Left lung (tissue), 10 donors: ENCODE results near the gene MYH10. TPM values are rescaled to one million over a fixed set of nuclear protein-coding genes. Genes with fewer than 3 reads are reported as not detected.
A peak's percentile ranks its signal among the peaks of the same experiment; 100 is the strongest.

Experiments used
- ATAC-seq: fragments of 200-7000 bp; cut with Tn5 transposase; one replicate; pipeline ENCODE4 v1.9.1; 2020; ENCODE audit warnings: moderate library complexity
- DNase-seq, 4 donors: peaks; one replicate each; pipeline ENCODE4 v3.0.0-alpha.2; 2013 to 2020
- H3K27ac ChIP-seq, 2 donors: fragments of 200-600 bp; sonication (generic) in 1 of 2; one replicate each; pipeline versions ENCODE4 v1.5.0 to v1.8.0; 2020 to 2021
- H3K27me3 ChIP-seq, 2 donors: fragments of 200-600 bp; sonication (generic) in 1 of 2; one replicate each; pipeline versions ENCODE4 v1.5.0 to v1.8.0; 2020 to 2021
- H3K36me3 ChIP-seq, 2 donors: fragments of 200-600 bp; sonication (generic) in 1 of 2; one replicate each; pipeline versions ENCODE4 v1.5.0 to v1.8.0; 2020 to 2021
- H3K4me1 ChIP-seq, 2 donors: fragments of 200-600 bp; one replicate each; pipeline ENCODE4 v1.8.0; 2021
- H3K4me3 ChIP-seq, 2 donors: fragments of 200-600 bp; sonication (generic) in 1 of 2; one replicate each; pipeline versions ENCODE4 v1.5.0 to v1.8.0; 2020 to 2021; ENCODE audit warnings: mild to moderate bottlenecking in 1 of 2
- H3K9me3 ChIP-seq, 2 donors: fragments of 200-600 bp; sonication (generic) in 1 of 2; one replicate each; pipeline versions ENCODE4 v1.5.0 to v1.8.0; 2020 to 2021
- intact Hi-C, 2 donors: fragments of 100-400 bp; cut with DNase I; formaldehyde crosslinking; loops; one replicate each; pipeline versions ENCODE4 v1.11.2 to v1.14.2; 2022
- polyA plus RNA-seq, 6 donors: library from polyadenylated mRNA; unstranded; fragments of 120-200 nt; gene quantifications; one replicate each; pipeline ENCODE4 v1.2.1, GENCODE V29; 2013; ENCODE audit not compliant: insufficient read length in 6 of 6
- total RNA-seq, 2 donors: library from RNA; stranded (reverse); fragmentation: NEBNext Ultra II Directional; extraction: Animal tissue kit (Norgen Biotek cat#: 25700); gene quantifications; one replicate each; pipeline ENCODE4 v1.2.1, GENCODE V29; 2021
- TF ChIP-seq, protein P1 (sequence below), 2 donors: fragments of 200-600 bp; sonication (generic) in 1 of 2; IDR thresholded peaks; one replicate each; pipeline versions ENCODE4 v1.5.0 to v1.8.0; 2021; ENCODE audit warnings: antibody characterized with exemption in 2 of 2
- donor health status: DM: no; HTN: yes; CAD: no.
- donor health status: DM: no; HTN: no; CAD: no.

MYH10 gene
- total and polyA plus RNA-seq, 8 donors, result 70.9 to 196 (median 151) TPM

DNA sequence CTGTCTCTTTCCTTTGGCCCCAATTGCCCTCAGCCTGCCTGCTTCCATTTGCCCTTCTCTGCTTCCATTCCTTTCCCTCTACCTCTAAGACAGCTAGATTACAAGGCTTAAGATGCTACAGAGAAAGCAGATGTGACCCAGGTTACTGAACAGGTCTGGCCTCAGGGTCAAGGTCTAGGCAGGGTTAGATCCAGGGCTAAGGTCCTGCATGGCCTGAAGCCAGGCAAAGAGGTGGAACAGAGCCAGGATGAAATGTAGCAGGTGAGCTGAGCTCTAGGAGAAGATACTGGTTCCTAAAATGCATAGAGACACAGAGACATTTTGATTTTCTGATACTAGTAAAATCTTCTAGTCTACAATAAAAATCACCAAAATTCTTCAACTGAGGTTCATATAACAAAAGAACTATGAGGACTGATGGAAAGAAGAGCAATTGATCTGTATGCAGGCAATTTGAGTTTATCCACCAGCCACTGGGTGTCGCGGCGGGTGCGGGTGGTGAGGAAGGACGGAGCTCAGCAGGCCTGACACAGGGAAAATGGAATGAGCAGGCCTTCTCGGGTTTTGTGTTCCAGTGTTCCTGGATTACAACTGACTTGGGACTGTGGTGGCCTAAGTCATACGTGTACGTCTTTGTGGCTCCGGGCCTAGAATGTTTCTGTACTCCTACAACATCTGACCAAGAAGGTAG, 95.9 kb downstream of the MYH10 start:
- Histone ChIP-seq H3K9me3 (no peaks in the 10 kb centered on the region), H3K36me3 (no peaks in the 10 kb centered on the region), H3K27ac (no peak overlapping the region), H3K4me3 (no peak overlapping the region), H3K4me1 (no peaks in the 10 kb centered on the region), H3K27me3 (no peaks in the 10 kb centered on the region)
- DNase-seq (no peak), ATAC-seq (no peak)
- TF ChIP-seq, protein P1, sequence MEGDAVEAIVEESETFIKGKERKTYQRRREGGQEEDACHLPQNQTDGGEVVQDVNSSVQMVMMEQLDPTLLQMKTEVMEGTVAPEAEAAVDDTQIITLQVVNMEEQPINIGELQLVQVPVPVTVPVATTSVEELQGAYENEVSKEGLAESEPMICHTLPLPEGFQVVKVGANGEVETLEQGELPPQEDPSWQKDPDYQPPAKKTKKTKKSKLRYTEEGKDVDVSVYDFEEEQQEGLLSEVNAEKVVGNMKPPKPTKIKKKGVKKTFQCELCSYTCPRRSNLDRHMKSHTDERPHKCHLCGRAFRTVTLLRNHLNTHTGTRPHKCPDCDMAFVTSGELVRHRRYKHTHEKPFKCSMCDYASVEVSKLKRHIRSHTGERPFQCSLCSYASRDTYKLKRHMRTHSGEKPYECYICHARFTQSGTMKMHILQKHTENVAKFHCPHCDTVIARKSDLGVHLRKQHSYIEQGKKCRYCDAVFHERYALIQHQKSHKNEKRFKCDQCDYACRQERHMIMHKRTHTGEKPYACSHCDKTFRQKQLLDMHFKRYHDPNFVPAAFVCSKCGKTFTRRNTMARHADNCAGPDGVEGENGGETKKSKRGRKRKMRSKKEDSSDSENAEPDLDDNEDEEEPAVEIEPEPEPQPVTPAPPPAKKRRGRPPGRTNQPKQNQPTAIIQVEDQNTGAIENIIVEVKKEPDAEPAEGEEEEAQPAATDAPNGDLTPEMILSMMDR (IDR thresholded peaks at IDR 0.05), result no peak
- intact Hi-C loops, result no loop called here

DNA sequence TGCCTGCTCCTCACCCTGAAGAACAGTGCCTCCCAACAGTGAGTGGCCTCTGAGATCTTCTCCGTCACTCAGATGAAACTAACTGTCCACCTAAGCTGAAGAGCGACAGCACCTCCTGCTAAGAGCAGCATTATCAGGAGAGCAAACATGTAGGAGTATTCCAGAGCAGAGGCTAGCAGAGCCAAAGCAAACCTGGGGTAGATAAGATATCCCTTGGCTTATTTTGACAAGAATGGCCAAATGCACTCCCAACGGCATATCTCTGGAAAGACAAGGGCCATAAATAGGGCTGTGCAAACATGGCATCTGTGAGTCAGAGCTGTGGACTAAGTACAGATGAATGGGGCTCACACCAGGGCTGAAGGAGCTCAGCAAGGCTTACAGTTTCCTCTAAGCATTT, 98.5 kb downstream of the MYH10 start:
- intact Hi-C loops, result no loop called here
- Histone ChIP-seq H3K27ac (no peak overlapping the region), H3K27me3 (no peaks in the 10 kb centered on the region), H3K36me3 (no peaks in the 10 kb centered on the region), H3K9me3 (no peaks in the 10 kb centered on the region), H3K4me1 (no peaks in the 10 kb centered on the region), H3K4me3 (no peak overlapping the region)
- DNase-seq, result no peak
- ATAC-seq, result peak; percentile 87
- TF ChIP-seq, protein P1 (IDR thresholded peaks at IDR 0.05), result no peak

DNA sequence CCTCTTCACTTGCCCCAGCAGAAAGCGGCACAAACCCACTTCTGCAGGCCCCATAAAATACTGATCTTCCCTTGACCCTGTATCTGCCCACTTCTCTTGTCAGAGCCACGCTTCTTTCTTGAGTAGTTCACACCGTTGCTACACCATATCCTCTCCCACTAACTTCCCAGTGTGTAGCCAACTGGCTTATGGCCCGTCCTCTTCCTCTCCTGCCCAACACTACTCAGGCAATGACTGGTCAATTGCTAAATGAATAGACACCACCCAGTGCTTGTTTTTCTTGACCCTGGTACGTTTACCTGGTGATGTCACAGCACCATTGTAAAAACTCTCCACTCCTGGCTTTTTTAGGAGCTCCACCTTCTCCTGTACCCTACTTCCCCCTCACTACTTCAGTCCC, 107.9 kb downstream of the MYH10 start:
- H3K4me1 ChIP-seq, result no peaks in the 10 kb centered on the region
- ATAC-seq, result no peak
- no peaks in the 10 kb centered on the region for H3K27me3 ChIP-seq
- TF ChIP-seq, protein P1 (IDR thresholded peaks at IDR 0.05), result no peak
- H3K9me3 ChIP-seq, result no peaks in the 10 kb centered on the region
- peaks cover 0 to 4% of the 10 kb centered on the region in 2 donors for H3K36me3 ChIP-seq
- intact Hi-C loops, result no loop called here
- no peak overlapping the region for H3K27ac ChIP-seq
- H3K4me3 ChIP-seq, result no peak overlapping the region
- no peak for DNase-seq

DNA sequence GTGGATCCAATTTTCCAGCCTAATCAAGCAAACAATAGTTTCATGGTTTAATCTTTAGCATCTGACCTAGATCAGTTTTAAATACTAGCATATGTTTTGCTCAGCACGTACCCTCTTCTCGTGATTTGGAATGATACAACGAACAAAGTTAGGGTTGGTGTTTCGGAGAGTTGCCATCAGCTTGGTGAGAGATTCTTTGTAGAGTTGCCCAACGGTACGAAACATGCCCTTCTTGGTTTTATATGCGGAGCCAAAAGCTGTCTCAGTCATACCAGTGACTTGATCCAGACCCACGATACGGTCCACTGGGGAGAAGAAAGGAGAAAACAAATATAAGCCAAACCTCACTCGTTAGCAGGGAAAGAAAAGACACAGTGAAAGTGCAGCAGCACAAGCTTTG, 109.5 kb downstream of the MYH10 start:
- intact Hi-C loops, result no loop called here
- no peaks in the 10 kb centered on the region for H3K9me3 ChIP-seq
- TF ChIP-seq, protein P1 (IDR thresholded peaks at IDR 0.05), result no peak
- H3K27me3 ChIP-seq, result no peaks in the 10 kb centered on the region
- H3K27ac ChIP-seq, result no peak overlapping the region
- DNase-seq (no peak), ATAC-seq (no peak)
- no peak overlapping the region for H3K4me3 ChIP-seq
- H3K36me3 ChIP-seq, result peaks cover 0 to 8% of the 10 kb centered on the region in 2 donors
- no peaks in the 10 kb centered on the region for H3K4me1 ChIP-seq

DNA sequence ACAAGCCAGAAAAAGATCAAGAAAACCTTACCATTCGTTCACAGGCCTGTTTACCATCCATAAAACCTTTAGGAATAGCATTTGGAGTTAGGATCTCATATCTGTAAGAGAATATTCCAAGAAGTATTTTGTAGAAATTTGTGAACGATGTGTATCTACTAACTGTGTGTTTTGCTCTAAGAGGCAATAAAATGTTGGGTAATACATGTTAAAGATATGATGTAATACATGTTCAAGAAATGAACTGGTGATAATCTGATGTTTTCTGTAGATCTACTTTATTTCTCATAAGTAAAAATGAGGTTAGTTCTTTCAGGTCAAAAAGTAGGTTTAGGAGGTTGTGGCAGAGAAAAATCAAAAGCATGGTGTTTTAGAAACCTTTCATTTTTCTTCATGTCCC, 111.7 kb downstream of the MYH10 start:
- no peak overlapping the region for H3K4me3 ChIP-seq
- no peaks in the 10 kb centered on the region for H3K27me3 ChIP-seq
- no peaks in the 10 kb centered on the region for H3K4me1 ChIP-seq
- peaks cover 0 to 13% of the 10 kb centered on the region in 2 donors for H3K36me3 ChIP-seq
- no peaks in the 10 kb centered on the region for H3K9me3 ChIP-seq
- TF ChIP-seq, protein P1 (IDR thresholded peaks at IDR 0.05), result no peak
- no peak for DNase-seq
- H3K27ac ChIP-seq, result no peak overlapping the region
- intact Hi-C loops, result no loop called here
- ATAC-seq, result no peak
